PC-3 (cell line): ENCODE data around the gene HS2ST1.

Experiments used
- EZH2 ChIP-seq: fragments of 300-600 bp; sonication (generic); IDR thresholded peaks from one replicate; pipeline ENCODE4 v1.6.1; 2017; ENCODE audit warnings: antibody characterized with exemption, mild to moderate bottlenecking, low read length; ENCODE audit not compliant: unreplicated experiment
- TF ChIP-seq, protein P1 (sequence below): fragments of 300-600 bp; sonication (generic); conservative IDR thresholded peaks from 2 replicates; pipeline ENCODE4 v1.5.1; 2017; ENCODE audit warnings: antibody characterized with exemption, low read depth, mild to moderate bottlenecking, low read length

DNA sequence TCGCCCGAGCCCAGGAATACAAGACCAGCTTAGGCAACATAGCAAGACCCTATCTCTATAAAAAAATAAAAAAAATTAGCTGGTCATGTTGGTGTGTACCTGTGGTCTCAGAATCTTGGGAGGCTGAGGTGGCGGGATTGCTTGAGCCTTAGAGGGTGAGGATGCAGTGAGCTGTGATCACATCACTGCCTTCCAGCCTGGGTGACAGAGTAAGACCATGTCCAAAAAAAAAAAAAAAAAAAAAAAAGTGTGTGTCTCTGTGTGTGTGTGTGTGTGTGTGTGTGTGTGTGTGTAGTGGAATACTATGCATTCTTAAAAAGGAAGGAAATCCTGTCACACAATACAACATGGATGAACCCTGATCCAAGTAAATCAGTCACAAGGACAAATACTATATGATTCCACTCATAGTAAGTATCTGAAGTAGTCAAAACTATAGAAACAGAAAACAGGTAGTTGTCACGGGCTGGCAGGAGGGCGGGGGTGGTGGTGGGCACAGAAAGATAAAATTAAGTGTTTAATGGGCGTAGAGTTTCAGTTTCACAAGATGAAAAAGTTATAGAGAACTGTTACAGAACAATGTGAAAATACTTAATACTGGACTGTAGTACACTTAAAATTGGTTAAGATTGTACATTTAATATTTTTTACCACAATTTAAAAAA, 48.3 kb upstream of the HS2ST1 start:
- TF ChIP-seq, protein P1, sequence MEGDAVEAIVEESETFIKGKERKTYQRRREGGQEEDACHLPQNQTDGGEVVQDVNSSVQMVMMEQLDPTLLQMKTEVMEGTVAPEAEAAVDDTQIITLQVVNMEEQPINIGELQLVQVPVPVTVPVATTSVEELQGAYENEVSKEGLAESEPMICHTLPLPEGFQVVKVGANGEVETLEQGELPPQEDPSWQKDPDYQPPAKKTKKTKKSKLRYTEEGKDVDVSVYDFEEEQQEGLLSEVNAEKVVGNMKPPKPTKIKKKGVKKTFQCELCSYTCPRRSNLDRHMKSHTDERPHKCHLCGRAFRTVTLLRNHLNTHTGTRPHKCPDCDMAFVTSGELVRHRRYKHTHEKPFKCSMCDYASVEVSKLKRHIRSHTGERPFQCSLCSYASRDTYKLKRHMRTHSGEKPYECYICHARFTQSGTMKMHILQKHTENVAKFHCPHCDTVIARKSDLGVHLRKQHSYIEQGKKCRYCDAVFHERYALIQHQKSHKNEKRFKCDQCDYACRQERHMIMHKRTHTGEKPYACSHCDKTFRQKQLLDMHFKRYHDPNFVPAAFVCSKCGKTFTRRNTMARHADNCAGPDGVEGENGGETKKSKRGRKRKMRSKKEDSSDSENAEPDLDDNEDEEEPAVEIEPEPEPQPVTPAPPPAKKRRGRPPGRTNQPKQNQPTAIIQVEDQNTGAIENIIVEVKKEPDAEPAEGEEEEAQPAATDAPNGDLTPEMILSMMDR = no peak
- no peak for TF ChIP-seq EZH2
